Astrocyte (in vitro differentiated cells and primary cell): ENCODE results near the gene PRKCD. TPM values are rescaled to one million over a fixed set of nuclear protein-coding genes. Genes with fewer than 3 reads are reported as not detected.

Source experiments
- DNase-seq: peaks from one replicate; pipeline ENCODE4 v3.0.0-alpha.2; 2010; ENCODE audit warnings: low read depth
- FAIRE-seq: peaks from 2 replicates; lab custom pipeline; 2011; peaks lifted over from hg19 to GRCh38; lab: Jason Lieb, UNC
- H2AFZ ChIP-seq: 2 replicates; pipeline ENCODE4 v1.6.0; 2012; ENCODE audit warnings: low read depth, low read length, inconsistent platforms
- H3K27ac ChIP-seq: 2 replicates; pipeline ENCODE4 v1.5.1; 2011; ENCODE audit warnings: low read depth, low read length, inconsistent platforms
- H3K27me3 ChIP-seq: 2 replicates; pipeline ENCODE4 v1.6.0; 2011; ENCODE audit warnings: low read length, inconsistent platforms; ENCODE audit not compliant: insufficient read depth
- H3K36me3 ChIP-seq: 2 replicates; pipeline ENCODE4 v1.5.1; 2011; ENCODE audit warnings: low read length, inconsistent platforms; ENCODE audit not compliant: insufficient read depth
- H3K4me1 ChIP-seq: 2 replicates; pipeline ENCODE4 v1.5.1; 2011; ENCODE audit warnings: low read length, inconsistent platforms; ENCODE audit not compliant: insufficient read depth
- H3K4me2 ChIP-seq: 2 replicates; pipeline ENCODE4 v1.6.0; 2012; ENCODE audit warnings: low read length, inconsistent platforms
- H3K4me3 ChIP-seq: 2 replicates; pipeline ENCODE4 v1.5.1; 2011; ENCODE audit warnings: low read depth, mild to moderate bottlenecking, low read length, inconsistent platforms; ENCODE audit not compliant: insufficient read depth
- H3K79me2 ChIP-seq: 2 replicates; pipeline ENCODE4 v1.6.0; 2012; ENCODE audit warnings: mild to moderate bottlenecking, low read length, inconsistent platforms; ENCODE audit not compliant: insufficient read depth
- H3K9ac ChIP-seq: 2 replicates; pipeline ENCODE4 v1.6.0; 2012; ENCODE audit warnings: mild to moderate bottlenecking, low read length, inconsistent platforms
- H3K9me3 ChIP-seq: 2 replicates; pipeline ENCODE4 v1.5.1; 2012; ENCODE audit warnings: low read depth, mild to moderate bottlenecking, low read length, inconsistent platforms; ENCODE audit not compliant: insufficient read depth
- H4K20me1 ChIP-seq: 2 replicates; pipeline ENCODE4 v1.6.0; 2012; ENCODE audit warnings: low read length, inconsistent platforms; ENCODE audit not compliant: insufficient read depth
- H3K27ac Mint-ChIP-seq: one replicate; pipeline ENCODE4 v1.8.0; 2021; ENCODE audit warnings: mild to moderate bottlenecking, mixed read lengths; ENCODE audit not compliant: unreplicated experiment
- H3K27me3 Mint-ChIP-seq: one replicate; pipeline ENCODE4 v1.8.0; 2021; ENCODE audit warnings: low read depth, mixed read lengths; ENCODE audit not compliant: unreplicated experiment
- H3K36me3 Mint-ChIP-seq: one replicate; pipeline ENCODE4 v1.8.0; 2021; ENCODE audit warnings: low read depth, mixed read lengths; ENCODE audit not compliant: unreplicated experiment
- H3K4me1 Mint-ChIP-seq: one replicate; pipeline ENCODE4 v1.8.0; 2021; ENCODE audit warnings: low read depth, mixed read lengths; ENCODE audit not compliant: unreplicated experiment
- H3K4me3 Mint-ChIP-seq: one replicate; pipeline ENCODE4 v1.8.0; 2021; ENCODE audit warnings: mild to moderate bottlenecking, moderate library complexity, mixed read lengths; ENCODE audit not compliant: unreplicated experiment
- H3K9me3 Mint-ChIP-seq: one replicate; pipeline ENCODE4 v1.8.0; 2021; ENCODE audit warnings: mild to moderate bottlenecking, mixed read lengths; ENCODE audit not compliant: unreplicated experiment
- CTCF ChIP-seq: IDR thresholded peaks from 2 replicates; pipeline ENCODE4 v1.5.1; 2011; ENCODE audit warnings: low read depth, mild to moderate bottlenecking, inconsistent platforms, low read length, moderate library complexity; ENCODE audit not compliant: insufficient read depth
- EZH2 ChIP-seq: IDR thresholded peaks from 2 replicates; pipeline ENCODE4 v1.6.1; 2012; ENCODE audit warnings: mild to moderate bottlenecking, low read length, inconsistent platforms; ENCODE audit not compliant: insufficient read depth
- total RNA-seq: library from RNA; stranded (reverse); gene quantifications from 2 replicates; pipeline ENCODE4 v1.2.1, GENCODE V29; 2021

Gene PRKCD
- total RNA-seq, 1 donor from 2014 or later = 25.4 TPM

GRCh38 chr3:53227993-53228885, 67.2 kb downstream of the PRKCD start:
- no peak for TF ChIP-seq CTCF
- TF ChIP-seq EZH2 = no peak
- H3K36me3 ChIP-seq = peaks cover 60% of the 10 kb centered on the region

GRCh38 chr3:53229171-53229570, 68.2 kb downstream of the PRKCD start:
- H3K27ac Mint-ChIP-seq = no peak overlapping the region
- Histone ChIP-seq H3K79me2 (peaks cover 27% of the 10 kb centered on the region), H3K36me3 (peaks cover 67% of the 10 kb centered on the region), H3K9ac (no peak overlapping the region), H3K4me1 (peaks cover 9% of the 10 kb centered on the region), H3K4me2 (no peak overlapping the region), H3K9me3 (no peaks in the 10 kb centered on the region), H4K20me1 (peaks cover 81% of the 10 kb centered on the region), H2AFZ (no peak overlapping the region), H3K27me3 (no peaks in the 10 kb centered on the region), H3K4me3 (no peak overlapping the region), H3K27ac (no peak overlapping the region)
- H3K27me3 Mint-ChIP-seq = no peaks in the 10 kb centered on the region
- H3K4me1 Mint-ChIP-seq = peaks cover 3% of the 10 kb centered on the region
- DNase-seq (no peak), FAIRE-seq (no peak)
- H3K36me3 Mint-ChIP-seq = peaks cover 13% of the 10 kb centered on the region
- H3K9me3 Mint-ChIP-seq = no peaks in the 10 kb centered on the region
- TF ChIP-seq CTCF (no peak), EZH2 (no peak)
- no peak overlapping the region for H3K4me3 Mint-ChIP-seq

More at GRCh38 chr3:53227993-53228885, 67.2 kb downstream of the PRKCD start:
- Histone ChIP-seq H3K27me3 (no peaks in the 10 kb centered on the region), H3K27ac (no peak overlapping the region), H2AFZ (no peak overlapping the region), H3K9ac (no peak overlapping the region), H3K79me2 (peaks cover 19% of the 10 kb centered on the region), H3K4me1 (peaks cover 3% of the 10 kb centered on the region), H3K9me3 (no peaks in the 10 kb centered on the region), H3K4me3 (no peak overlapping the region), H4K20me1 (peaks cover 79% of the 10 kb centered on the region), H3K4me2 (no peak overlapping the region)
- no peak overlapping the region for H3K27ac Mint-ChIP-seq
- H3K4me1 Mint-ChIP-seq = peaks cover under 1% of the 10 kb centered on the region
- no peaks in the 10 kb centered on the region for H3K27me3 Mint-ChIP-seq
- FAIRE-seq (no peak), DNase-seq (no peak)
- H3K9me3 Mint-ChIP-seq = no peaks in the 10 kb centered on the region
- peaks cover 13% of the 10 kb centered on the region for H3K36me3 Mint-ChIP-seq
- no peak overlapping the region for H3K4me3 Mint-ChIP-seq

- Histone ChIP-seq H3K4me2 (no peak overlapping the region), H3K79me2 (peaks cover 32% of the 10 kb centered on the region), H3K27me3 (no peaks in the 10 kb centered on the region), H3K4me1 (peaks cover 9% of the 10 kb centered on the region), H3K4me3 (no peak overlapping the region), H3K9me3 (no peaks in the 10 kb centered on the region), H3K36me3 (peaks cover 67% of the 10 kb centered on the region), H3K9ac (no peak overlapping the region), H2AFZ (no peak overlapping the region), H4K20me1 (peaks cover 81% of the 10 kb centered on the region), H3K27ac (no peak overlapping the region)
- Mint-ChIP-seq H3K36me3 (peaks cover 13% of the 10 kb centered on the region), H3K27me3 (no peaks in the 10 kb centered on the region), H3K27ac (no peak overlapping the region), H3K4me1 (peaks cover 5% of the 10 kb centered on the region), H3K9me3 (no peaks in the 10 kb centered on the region), H3K4me3 (no peak overlapping the region)
- FAIRE-seq (no peak), DNase-seq (no peak)
- TF ChIP-seq CTCF = no peak
- TF ChIP-seq EZH2 = no peak
These were observed 68.6 kb downstream of the PRKCD start for GRCh38 chr3:53229606-53230005.
